ENCODE measurements around the gene BCL2. TPM values are rescaled to one million over a fixed set of nuclear protein-coding genes. Genes with fewer than 3 reads are reported as not detected.

BCL2 gene
- polyA plus RNA-seq, 4 donors, result 0.89 to 7.2 (median 3.8) TPM

DNA sequence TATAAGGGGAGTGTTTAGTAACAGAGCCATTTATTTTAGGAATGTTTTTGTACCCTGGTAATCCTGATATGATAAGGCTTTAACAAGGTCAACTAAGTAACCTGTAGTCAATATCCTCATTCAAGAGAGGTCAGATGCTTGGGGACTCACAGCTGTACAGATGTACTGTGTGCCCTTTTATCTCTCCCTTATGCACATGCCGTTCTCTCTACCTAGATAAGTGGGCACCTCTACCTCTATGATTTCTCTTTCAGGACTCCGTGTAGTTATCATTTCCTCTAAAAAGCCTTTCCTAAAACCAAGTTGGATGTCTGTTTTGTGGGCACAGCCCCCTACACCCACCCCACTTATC, 132.4 kb downstream of the BCL2 start:
- Histone ChIP-seq H3K36me3 (ENCODE audit: control insufficient read depth in 3 of 3, insufficient read depth in 2 of 3, low read depth in 1 of 3, low read length in 3 of 3) (peaks cover 0 to 4% (median 0%) of the 10 kb centered on the region in 3 donors), H3K27ac (ENCODE audit: low read depth in 1 of 3, low read length in 2 of 3) (no peak overlapping the region), H3K27me3 (ENCODE audit: control insufficient read depth in 3 of 3, insufficient read depth in 3 of 3, low read length in 3 of 3) (no peaks in the 10 kb centered on the region), H3K4me1 (ENCODE audit: control insufficient read depth in 3 of 3, insufficient read depth in 2 of 3, low read depth in 1 of 3, low read length in 2 of 3) (peaks cover 8 to 40% (median 19%) of the 10 kb centered on the region in 3 donors), H3K4me3 (ENCODE audit: low read depth in 1 of 3, low read length in 3 of 3) (no peak overlapping the region), H3K9me3 (ENCODE audit: control insufficient read depth in 2 of 2, insufficient read depth in 1 of 2, low read depth in 1 of 2, low read length in 1 of 2) (no peaks in the 10 kb centered on the region)
- DNase-seq (no peak), FAIRE-seq (no peak)
- WGBS, 3 donors, result 32 to 76% (median 34%) methylated on average over 2 of the region's 2 CpGs

GRCh38 chr18:63186520-63187222, 132.9 kb downstream of the BCL2 start:
- FAIRE-seq (no peak), DNase-seq (no peak)
- peaks cover 0 to 4% (median 0%) of the 10 kb centered on the region in 3 donors for H3K36me3 ChIP-seq (ENCODE audit: control insufficient read depth in 3 of 3, insufficient read depth in 2 of 3, low read depth in 1 of 3, low read length in 3 of 3)
- H3K27me3 ChIP-seq (ENCODE audit: control insufficient read depth in 3 of 3, insufficient read depth in 3 of 3, low read length in 3 of 3), result no peaks in the 10 kb centered on the region
- H3K4me3 ChIP-seq (ENCODE audit: low read depth in 1 of 3, low read length in 3 of 3), result no peak overlapping the region
- peaks cover 8 to 45% (median 19%) of the 10 kb centered on the region in 3 donors for H3K4me1 ChIP-seq (ENCODE audit: control insufficient read depth in 3 of 3, insufficient read depth in 2 of 3, low read depth in 1 of 3, low read length in 2 of 3)
- H3K9me3 ChIP-seq (ENCODE audit: control insufficient read depth in 2 of 2, insufficient read depth in 1 of 2, low read depth in 1 of 2, low read length in 1 of 2), result no peaks in the 10 kb centered on the region
- WGBS, 3 donors, result 13 to 38% (median 24%) methylated on average over 2 of the region's 2 CpGs
- H3K27ac ChIP-seq (ENCODE audit: low read depth in 1 of 3, low read length in 2 of 3), result no peak overlapping the region

DNA sequence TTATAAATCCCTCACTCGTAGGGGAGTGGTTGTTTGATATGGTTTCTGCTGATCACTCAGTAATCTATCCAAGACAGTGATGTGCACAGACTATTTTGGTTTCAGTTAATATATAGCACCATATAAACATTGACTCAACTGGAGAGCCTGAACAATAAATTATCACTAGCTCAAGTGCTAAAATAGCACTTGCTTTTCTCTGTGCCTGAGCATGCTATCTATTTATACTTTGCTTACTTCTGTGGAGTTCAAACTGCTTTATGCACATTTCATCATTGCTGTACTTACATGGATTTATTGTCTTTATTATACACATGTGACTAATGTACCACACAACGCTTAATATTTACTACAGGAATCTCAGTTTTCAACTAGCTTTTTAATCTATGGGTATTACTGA, 133.6 kb downstream of the BCL2 start:
- WGBS, 3 donors, result 37 to 58% (median 54%) methylated on average over 2 of the region's 2 CpGs
- H3K4me3 ChIP-seq (ENCODE audit: low read depth in 1 of 3, low read length in 3 of 3), result no peak overlapping the region
- no peaks in the 10 kb centered on the region for H3K27me3 ChIP-seq (ENCODE audit: control insufficient read depth in 3 of 3, insufficient read depth in 3 of 3, low read length in 3 of 3)
- no peak overlapping the region for H3K27ac ChIP-seq (ENCODE audit: low read depth in 1 of 3, low read length in 2 of 3)
- peaks cover 8 to 50% (median 19%) of the 10 kb centered on the region in 3 donors for H3K4me1 ChIP-seq (ENCODE audit: control insufficient read depth in 3 of 3, insufficient read depth in 2 of 3, low read depth in 1 of 3, low read length in 2 of 3)
- H3K9me3 ChIP-seq (ENCODE audit: control insufficient read depth in 2 of 2, insufficient read depth in 1 of 2, low read depth in 1 of 2, low read length in 1 of 2), result no peaks in the 10 kb centered on the region
- DNase-seq, result no peak
- H3K36me3 ChIP-seq (ENCODE audit: control insufficient read depth in 3 of 3, insufficient read depth in 2 of 3, low read depth in 1 of 3, low read length in 3 of 3), result peaks cover 0 to 4% (median 0%) of the 10 kb centered on the region in 3 donors
- FAIRE-seq, result no peak

DNA sequence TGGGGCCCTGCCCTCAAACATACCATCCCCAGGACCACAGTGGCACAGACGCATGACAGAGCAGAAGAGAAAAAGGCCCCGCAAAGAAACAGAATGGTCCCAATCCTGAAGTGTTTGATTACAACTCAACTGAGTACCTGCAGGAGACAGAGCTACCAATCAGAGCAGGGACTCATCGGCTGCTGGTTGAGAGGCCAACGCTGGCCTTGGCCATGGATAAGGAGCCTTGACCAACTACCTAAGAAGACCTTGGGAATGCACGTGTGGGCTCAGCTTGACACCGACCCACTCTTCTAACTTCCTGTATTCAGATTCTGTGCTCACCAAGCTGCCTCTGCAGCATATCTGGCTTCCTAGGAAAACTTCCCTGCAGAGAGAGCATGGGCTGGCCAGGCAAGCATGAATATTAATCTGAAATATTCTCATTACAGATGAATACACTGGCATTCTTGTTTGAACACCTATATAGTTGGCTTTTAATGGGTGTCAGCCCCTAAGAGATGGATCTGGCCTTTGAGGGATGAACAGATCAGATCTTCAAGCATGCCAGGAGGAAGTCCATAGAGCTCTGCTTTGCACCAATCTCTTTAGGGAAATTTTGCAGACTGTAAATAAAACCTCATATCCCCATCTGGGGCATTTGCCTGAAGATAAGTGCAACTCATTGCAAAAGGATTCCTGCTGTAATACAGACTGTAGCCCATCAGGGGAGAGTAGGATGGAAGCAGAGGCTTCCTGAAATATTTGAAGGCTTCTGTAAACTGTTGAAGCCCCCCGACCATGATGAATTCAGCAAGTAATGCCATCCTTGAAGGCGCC, 135.4 kb downstream of the BCL2 start:
- no peak overlapping the region for H3K4me3 ChIP-seq (ENCODE audit: low read depth in 1 of 3, low read length in 3 of 3)
- H3K36me3 ChIP-seq (ENCODE audit: control insufficient read depth in 3 of 3, insufficient read depth in 2 of 3, low read depth in 1 of 3, low read length in 3 of 3), result peaks cover 0 to 4% (median 0%) of the 10 kb centered on the region in 3 donors
- no peaks in the 10 kb centered on the region for H3K27me3 ChIP-seq (ENCODE audit: control insufficient read depth in 3 of 3, insufficient read depth in 3 of 3, low read length in 3 of 3)
- peaks cover 11 to 55% (median 23%) of the 10 kb centered on the region in 3 donors for H3K4me1 ChIP-seq (ENCODE audit: control insufficient read depth in 3 of 3, insufficient read depth in 2 of 3, low read depth in 1 of 3, low read length in 2 of 3)
- FAIRE-seq (no peak), DNase-seq (no peak)
- no peaks in the 10 kb centered on the region for H3K9me3 ChIP-seq (ENCODE audit: control insufficient read depth in 2 of 2, insufficient read depth in 1 of 2, low read depth in 1 of 2, low read length in 1 of 2)
- WGBS, 3 donors, result 85 to 89% (median 89%) methylated on average over 8 of the region's 8 CpGs
- no peak overlapping the region for H3K27ac ChIP-seq (ENCODE audit: low read depth in 1 of 3, low read length in 2 of 3)

DNA sequence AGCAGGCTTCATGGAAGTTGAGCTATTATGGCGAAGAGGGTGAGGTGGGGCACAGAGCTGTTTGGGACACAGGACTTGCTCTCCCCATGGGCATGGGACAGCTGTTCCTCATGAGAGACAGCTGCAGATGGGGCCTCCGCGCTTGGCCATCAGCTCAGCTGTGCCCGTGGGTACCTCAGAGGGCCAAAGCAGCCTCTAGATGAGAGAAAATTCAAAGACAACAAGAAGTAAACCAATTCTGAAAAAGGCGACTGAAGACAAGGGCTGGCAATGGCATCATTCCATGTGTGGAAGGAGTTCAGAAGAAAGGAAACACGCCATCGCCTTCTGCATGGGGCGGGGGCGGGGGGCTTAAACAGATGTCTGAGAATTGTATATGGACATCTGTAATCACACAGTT, 136.2 kb downstream of the BCL2 start:
- FAIRE-seq, result no peak

DNA sequence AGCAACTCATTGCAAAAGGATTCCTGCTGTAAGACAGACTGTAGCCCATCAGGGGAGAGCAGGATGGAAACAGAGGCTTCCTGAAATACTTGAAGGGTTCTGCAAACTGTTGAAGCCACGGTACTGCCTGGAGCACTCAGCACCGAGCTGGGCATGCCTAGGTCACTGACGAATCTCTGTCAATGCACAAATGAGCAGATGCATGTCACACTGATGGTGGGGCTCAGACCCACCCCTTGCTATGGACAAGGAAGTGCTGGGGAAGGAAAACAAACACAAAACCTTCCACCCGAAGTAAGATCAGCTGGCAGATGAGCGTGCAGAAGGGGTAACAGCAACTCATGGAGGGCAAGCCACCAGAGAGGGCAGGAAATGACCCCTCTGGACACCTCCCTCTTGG, 136.7 kb downstream of the BCL2 start:
- no peak for DNase-seq
- H3K27ac ChIP-seq (ENCODE audit: low read depth in 1 of 3, low read length in 2 of 3), result peak overlapping the region in 2 of 3 donors; percentile 6 to 58
- H3K36me3 ChIP-seq (ENCODE audit: control insufficient read depth in 3 of 3, insufficient read depth in 2 of 3, low read depth in 1 of 3, low read length in 3 of 3), result peaks cover 0 to 4% (median 0%) of the 10 kb centered on the region in 3 donors
- peaks cover 15 to 67% (median 24%) of the 10 kb centered on the region in 3 donors for H3K4me1 ChIP-seq (ENCODE audit: control insufficient read depth in 3 of 3, insufficient read depth in 2 of 3, low read depth in 1 of 3, low read length in 2 of 3)
- no peak overlapping the region for H3K4me3 ChIP-seq (ENCODE audit: low read depth in 1 of 3, low read length in 3 of 3)
- WGBS, 3 donors, result 13 to 42% (median 33%) methylated on average over 5 of the region's 5 CpGs
- no peaks in the 10 kb centered on the region for H3K27me3 ChIP-seq (ENCODE audit: control insufficient read depth in 3 of 3, insufficient read depth in 3 of 3, low read length in 3 of 3)
- FAIRE-seq, result no peak
- no peaks in the 10 kb centered on the region for H3K9me3 ChIP-seq (ENCODE audit: control insufficient read depth in 2 of 2, insufficient read depth in 1 of 2, low read depth in 1 of 2, low read length in 1 of 2)

More for the DNA sequence above, 136.2 kb downstream of the BCL2 start:
- H3K9me3 ChIP-seq (ENCODE audit: control insufficient read depth in 2 of 2, insufficient read depth in 1 of 2, low read depth in 1 of 2, low read length in 1 of 2), result no peaks in the 10 kb centered on the region
- peaks cover 15 to 62% (median 26%) of the 10 kb centered on the region in 3 donors for H3K4me1 ChIP-seq (ENCODE audit: control insufficient read depth in 3 of 3, insufficient read depth in 2 of 3, low read depth in 1 of 3, low read length in 2 of 3)
- no peaks in the 10 kb centered on the region for H3K27me3 ChIP-seq (ENCODE audit: control insufficient read depth in 3 of 3, insufficient read depth in 3 of 3, low read length in 3 of 3)
- DNase-seq, result no peak
- WGBS, 3 donors, result 78 to 87% (median 85%) methylated on average over 9 of the region's 9 CpGs
- peak overlapping the region in 2 of 3 donors; percentile 6 to 58 for H3K27ac ChIP-seq (ENCODE audit: low read depth in 1 of 3, low read length in 2 of 3)
- peaks cover 0 to 4% (median 0%) of the 10 kb centered on the region in 3 donors for H3K36me3 ChIP-seq (ENCODE audit: control insufficient read depth in 3 of 3, insufficient read depth in 2 of 3, low read depth in 1 of 3, low read length in 3 of 3)
- H3K4me3 ChIP-seq (ENCODE audit: low read depth in 1 of 3, low read length in 3 of 3), result no peak overlapping the region

DNA sequence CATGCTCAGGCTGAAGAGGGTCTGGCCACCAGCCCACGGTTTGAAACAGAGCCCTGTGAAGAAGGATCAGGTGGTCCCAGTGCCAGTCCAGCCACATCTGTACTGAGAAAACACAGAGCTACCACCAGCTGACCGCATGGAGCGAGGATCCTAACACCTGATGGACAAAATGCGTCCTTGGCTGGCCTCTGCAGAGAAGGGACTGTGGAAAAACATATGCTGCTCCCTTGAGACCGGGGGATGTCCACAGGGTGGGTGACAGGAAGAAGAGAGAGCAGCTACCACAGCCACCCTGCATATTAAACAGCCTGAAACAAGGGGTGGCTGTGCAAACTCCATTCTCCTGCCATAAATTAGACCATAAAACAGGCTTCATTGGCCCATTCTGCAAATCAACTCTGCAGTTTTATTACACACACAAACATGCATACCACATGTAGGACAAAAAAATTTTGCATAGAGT, 137.2 kb downstream of the BCL2 start:
- Histone ChIP-seq H3K36me3 (ENCODE audit: control insufficient read depth in 3 of 3, insufficient read depth in 2 of 3, low read depth in 1 of 3, low read length in 3 of 3) (peaks cover 0 to 4% (median 0%) of the 10 kb centered on the region in 3 donors), H3K4me1 (ENCODE audit: control insufficient read depth in 3 of 3, insufficient read depth in 2 of 3, low read depth in 1 of 3, low read length in 2 of 3) (peaks cover 12 to 68% (median 20%) of the 10 kb centered on the region in 3 donors), H3K27ac (ENCODE audit: low read depth in 1 of 3, low read length in 2 of 3) (peak overlapping the region; percentile 29 to 85 (median 44)), H3K27me3 (ENCODE audit: control insufficient read depth in 3 of 3, insufficient read depth in 3 of 3, low read length in 3 of 3) (no peaks in the 10 kb centered on the region), H3K9me3 (ENCODE audit: control insufficient read depth in 2 of 2, insufficient read depth in 1 of 2, low read depth in 1 of 2, low read length in 1 of 2) (no peaks in the 10 kb centered on the region), H3K4me3 (ENCODE audit: low read depth in 1 of 3, low read length in 3 of 3) (no peak overlapping the region)
- 21 to 52% (median 40%) methylated on average over 5 of the region's 5 CpGs for WGBS, 3 donors
- no peak for FAIRE-seq
- peak in 1 of 2 donors; percentile 64 for DNase-seq

GRCh38 chr18:63181706-63182309, 137.8 kb downstream of the BCL2 start:
- Histone ChIP-seq H3K27me3 (ENCODE audit: control insufficient read depth in 3 of 3, insufficient read depth in 3 of 3, low read length in 3 of 3) (no peaks in the 10 kb centered on the region), H3K4me1 (ENCODE audit: control insufficient read depth in 3 of 3, insufficient read depth in 2 of 3, low read depth in 1 of 3, low read length in 2 of 3) (peaks cover 12 to 65% (median 18%) of the 10 kb centered on the region in 3 donors), H3K27ac (ENCODE audit: low read depth in 1 of 3, low read length in 2 of 3) (peak overlapping the region; percentile 29 to 85 (median 44)), H3K9me3 (ENCODE audit: control insufficient read depth in 2 of 2, insufficient read depth in 1 of 2, low read depth in 1 of 2, low read length in 1 of 2) (no peaks in the 10 kb centered on the region), H3K4me3 (ENCODE audit: low read depth in 1 of 3, low read length in 3 of 3) (no peak overlapping the region), H3K36me3 (ENCODE audit: control insufficient read depth in 3 of 3, insufficient read depth in 2 of 3, low read depth in 1 of 3, low read length in 3 of 3) (peaks cover 0 to 4% (median 0%) of the 10 kb centered on the region in 3 donors)
- DNase-seq (peak in 1 of 2 donors; percentile 71), FAIRE-seq (no peak)
- WGBS, 3 donors, result 11 to 55% (median 38%) methylated on average over 5 of the region's 5 CpGs
